ENCODE measurements around the gene RHBDL2.

RHBDL2 gene

DNA sequence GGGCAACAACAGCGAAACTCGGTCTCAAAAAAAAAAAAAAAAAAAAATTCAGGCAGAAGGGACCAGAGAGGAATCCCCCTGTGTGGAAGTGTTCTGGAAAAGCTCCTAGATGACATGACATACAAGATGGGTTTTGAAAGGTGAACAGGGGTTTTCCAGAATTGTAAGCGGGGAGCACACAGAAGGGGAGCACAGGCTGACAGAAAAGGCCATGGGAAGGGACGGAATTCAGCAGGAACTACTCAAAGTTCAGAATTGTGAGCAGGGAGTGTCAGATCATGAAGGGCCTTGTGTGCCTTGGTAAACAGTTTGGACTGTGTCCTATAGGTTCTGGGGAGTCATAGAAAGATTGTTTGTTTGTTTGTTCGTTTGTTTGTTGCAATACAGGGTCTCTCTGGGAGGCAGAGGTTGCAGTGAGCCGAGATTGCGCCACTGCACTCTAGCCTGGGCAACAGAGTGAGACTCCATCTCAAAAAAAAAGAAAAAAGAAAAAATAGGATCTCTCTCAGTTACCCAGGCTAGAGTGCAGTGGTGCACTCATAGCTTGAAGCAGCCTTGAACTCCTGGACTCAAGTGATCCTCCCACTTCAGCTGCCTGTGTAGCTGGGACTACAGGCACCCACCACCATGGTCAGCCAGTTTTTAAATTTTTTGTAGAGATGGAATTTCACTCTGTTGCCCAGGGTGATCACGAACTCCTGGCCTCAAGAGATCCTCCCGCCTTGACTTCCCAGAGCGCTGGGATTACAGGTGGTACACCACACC lies 1.2 kb upstream of the RHBDL2 start:
- no peak for TF ChIP-seq ZFX (IDR thresholded peaks at IDR 0.05; ENCODE audit: borderline replicate concordance)
- TF ChIP-seq, protein P1, sequence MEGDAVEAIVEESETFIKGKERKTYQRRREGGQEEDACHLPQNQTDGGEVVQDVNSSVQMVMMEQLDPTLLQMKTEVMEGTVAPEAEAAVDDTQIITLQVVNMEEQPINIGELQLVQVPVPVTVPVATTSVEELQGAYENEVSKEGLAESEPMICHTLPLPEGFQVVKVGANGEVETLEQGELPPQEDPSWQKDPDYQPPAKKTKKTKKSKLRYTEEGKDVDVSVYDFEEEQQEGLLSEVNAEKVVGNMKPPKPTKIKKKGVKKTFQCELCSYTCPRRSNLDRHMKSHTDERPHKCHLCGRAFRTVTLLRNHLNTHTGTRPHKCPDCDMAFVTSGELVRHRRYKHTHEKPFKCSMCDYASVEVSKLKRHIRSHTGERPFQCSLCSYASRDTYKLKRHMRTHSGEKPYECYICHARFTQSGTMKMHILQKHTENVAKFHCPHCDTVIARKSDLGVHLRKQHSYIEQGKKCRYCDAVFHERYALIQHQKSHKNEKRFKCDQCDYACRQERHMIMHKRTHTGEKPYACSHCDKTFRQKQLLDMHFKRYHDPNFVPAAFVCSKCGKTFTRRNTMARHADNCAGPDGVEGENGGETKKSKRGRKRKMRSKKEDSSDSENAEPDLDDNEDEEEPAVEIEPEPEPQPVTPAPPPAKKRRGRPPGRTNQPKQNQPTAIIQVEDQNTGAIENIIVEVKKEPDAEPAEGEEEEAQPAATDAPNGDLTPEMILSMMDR (IDR thresholded peaks at IDR 0.05), result no peak
- H3K27ac ChIP-seq, result no peak overlapping the region

DNA sequence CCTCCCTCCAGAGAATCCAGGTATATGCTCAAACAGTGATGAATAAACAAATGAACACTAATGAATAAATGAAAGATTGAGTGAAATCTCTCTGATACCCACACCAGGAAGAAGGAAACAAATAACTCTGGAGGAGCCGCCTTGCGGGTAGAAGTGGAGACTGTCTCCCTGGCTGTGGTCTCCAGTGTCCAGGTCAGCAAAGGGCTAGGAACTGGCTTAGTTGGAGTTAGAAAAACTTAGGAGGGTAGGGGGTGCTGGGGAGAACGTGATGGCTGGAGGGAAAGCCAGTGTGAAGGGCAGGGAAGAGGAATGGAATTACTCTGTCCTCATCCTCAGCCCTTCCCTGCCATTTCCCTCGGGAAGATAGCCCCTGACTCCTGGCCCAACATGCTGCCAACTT lies 537 bp downstream of the RHBDL2 start:
- no peak overlapping the region for H3K27ac ChIP-seq
- TF ChIP-seq, protein P1 (IDR thresholded peaks at IDR 0.05), result no peak
- TF ChIP-seq ZFX (IDR thresholded peaks at IDR 0.05; ENCODE audit: borderline replicate concordance), result no peak

DNA sequence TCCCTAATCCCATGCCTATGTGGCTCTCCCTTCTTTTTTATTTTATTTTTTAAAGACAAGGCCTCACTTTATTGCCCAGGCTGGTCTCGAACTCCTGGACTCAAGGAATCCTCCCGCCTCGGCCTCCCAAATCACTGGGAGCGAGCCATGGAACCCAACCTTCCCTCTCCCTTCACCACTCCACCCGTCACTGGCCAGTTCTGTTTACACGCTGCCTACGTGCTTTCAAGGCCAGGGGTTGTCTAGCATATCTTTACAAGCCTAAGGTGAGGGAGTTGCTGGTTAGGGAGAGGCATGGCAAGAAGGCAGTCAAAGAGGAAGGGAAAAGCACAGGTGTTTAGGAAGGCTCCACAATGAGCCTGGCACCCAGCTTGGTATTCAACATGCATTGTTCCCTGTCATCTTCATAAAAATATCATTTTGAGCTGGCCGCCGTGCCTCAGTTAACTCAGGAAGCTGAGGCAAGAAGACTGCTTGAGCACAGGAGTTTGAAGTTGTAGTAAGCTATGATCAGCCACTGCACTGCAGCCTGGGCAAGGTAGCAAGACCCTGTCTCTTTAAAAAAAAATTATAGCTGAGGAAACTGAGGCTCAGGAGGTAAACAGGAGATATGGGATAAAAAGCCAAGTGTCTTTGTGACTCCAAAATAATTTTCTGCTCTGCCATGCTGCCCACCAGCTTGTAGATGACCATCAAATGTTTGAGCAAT lies 1.1 kb downstream of the RHBDL2 start:
- TF ChIP-seq, protein P1 (IDR thresholded peaks at IDR 0.05), result no peak
- no peak for TF ChIP-seq ZFX (IDR thresholded peaks at IDR 0.05; ENCODE audit: borderline replicate concordance)
- no peak overlapping the region for H3K27ac ChIP-seq

DNA sequence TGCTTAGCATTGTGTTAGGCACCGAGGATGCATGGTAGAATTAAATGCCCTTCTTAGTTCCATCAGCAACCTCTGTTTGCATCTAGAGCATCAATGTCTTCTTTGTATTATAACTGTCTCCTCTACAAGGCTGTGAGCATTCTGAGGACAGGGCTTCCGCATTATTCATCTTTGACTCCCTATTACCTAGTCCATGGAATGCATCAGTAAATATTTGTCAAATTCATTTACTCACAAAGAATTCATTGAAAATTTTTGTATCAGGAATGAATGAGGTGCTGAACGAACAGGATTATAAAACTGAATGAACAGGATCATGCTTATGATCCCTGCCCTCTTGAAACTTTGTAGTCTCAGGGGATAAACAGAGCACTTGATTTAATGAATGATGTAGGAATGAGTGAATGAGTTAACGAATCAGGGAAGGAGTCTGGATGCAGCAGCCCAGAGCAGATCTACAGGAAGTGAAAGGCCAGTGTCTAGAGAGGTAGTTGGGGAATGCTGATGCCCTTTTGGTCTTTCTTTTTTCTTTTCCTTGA lies 2.8 kb downstream of the RHBDL2 start:
- TF ChIP-seq ZFX (IDR thresholded peaks at IDR 0.05; ENCODE audit: borderline replicate concordance), result no peak
- TF ChIP-seq, protein P1 (IDR thresholded peaks at IDR 0.05), result no peak
- H3K27ac ChIP-seq, result no peak overlapping the region

DNA sequence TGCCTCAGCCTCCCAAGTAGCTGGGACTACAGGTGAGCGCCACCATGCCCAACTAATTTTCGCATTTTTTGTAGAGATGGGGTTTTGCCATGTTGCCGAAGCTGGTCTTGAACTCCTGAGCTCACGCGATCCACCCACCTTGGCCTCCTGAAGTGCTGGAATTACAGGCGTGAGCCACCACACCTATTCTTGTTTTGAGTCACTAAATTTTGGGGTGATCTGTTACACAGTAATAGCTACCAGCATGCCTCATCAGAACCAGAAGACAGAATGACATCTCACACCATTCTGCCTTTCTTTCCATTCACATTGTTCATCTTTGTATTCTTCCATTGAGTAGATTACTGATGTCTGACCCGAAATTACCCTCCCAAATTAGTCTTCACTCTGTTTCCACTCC lies 9.1 kb downstream of the RHBDL2 start:
- TF ChIP-seq, protein P1 (IDR thresholded peaks at IDR 0.05), result no peak
- TF ChIP-seq ZFX (IDR thresholded peaks at IDR 0.05; ENCODE audit: borderline replicate concordance), result no peak
- no peak overlapping the region for H3K27ac ChIP-seq

DNA sequence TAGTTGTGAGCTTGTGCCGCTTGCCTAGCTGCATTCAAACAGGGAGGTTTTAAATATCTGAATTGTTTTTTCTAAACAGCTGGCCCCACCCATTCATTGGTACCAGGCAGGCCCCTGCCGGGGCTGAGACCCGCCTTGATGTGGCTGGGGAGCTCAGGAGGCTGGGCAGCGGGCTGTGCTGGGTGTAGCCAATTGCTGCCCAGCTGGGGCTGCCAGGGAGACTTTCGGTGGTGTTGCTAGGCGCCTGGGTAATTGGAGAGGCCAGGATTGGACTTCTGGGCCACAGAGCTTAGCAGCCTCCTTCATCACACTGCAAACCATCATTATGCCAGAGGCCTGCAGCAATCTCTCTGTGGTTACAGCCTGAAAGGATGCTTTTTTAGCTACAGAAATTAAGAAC lies 12.2 kb downstream of the RHBDL2 start:
- H3K27ac ChIP-seq, result no peak overlapping the region
- no peak for TF ChIP-seq ZFX (IDR thresholded peaks at IDR 0.05; ENCODE audit: borderline replicate concordance)
- TF ChIP-seq, protein P1 (IDR thresholded peaks at IDR 0.05), result no peak

DNA sequence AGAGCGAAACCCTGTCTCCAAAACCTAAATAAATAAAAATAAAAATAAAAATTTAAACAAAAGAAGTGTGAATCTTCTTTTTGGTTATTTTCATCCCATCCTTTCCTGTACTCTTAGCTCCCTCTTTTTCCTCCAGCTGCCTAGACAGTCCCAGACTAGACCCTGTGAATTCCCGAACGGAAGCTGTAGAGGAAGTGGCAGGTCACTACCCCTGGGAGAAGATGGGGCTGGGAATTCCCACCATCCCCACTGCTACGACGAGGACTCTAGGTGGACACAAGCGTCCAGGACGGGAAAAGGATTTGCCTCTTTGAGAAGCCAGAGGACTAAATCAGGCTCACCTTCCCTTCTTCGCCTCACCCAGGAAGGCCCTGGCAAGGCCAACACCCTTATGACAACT lies 12.6 kb downstream of the RHBDL2 start:
- TF ChIP-seq, protein P1 (IDR thresholded peaks at IDR 0.05), result no peak
- no peak for TF ChIP-seq ZFX (IDR thresholded peaks at IDR 0.05; ENCODE audit: borderline replicate concordance)
- no peak overlapping the region for H3K27ac ChIP-seq

Data from 22Rv1 (cell line).